Keratinocyte (primary cell): ENCODE measurements around the gene ELAVL3. TPM values are rescaled to one million over a fixed set of nuclear protein-coding genes. Genes with fewer than 3 reads are reported as not detected.

Source experiments
- DNase-seq: peaks from one replicate; pipeline ENCODE4 v3.0.0-alpha.2; 2011; ENCODE audit warnings: low read depth, missing footprints, low spot score
- FAIRE-seq: peaks from 2 replicates; lab custom pipeline; 2011; peaks lifted over from hg19 to GRCh38; lab: Jason Lieb, UNC
- H2AFZ ChIP-seq: 2 replicates; pipeline ENCODE4 v1.6.0; 2012; ENCODE audit warnings: low read length, control low read depth, inconsistent platforms; ENCODE audit not compliant: control insufficient read depth
- H3K27ac ChIP-seq: 2 replicates; pipeline ENCODE4 v1.5.1; 2011; ENCODE audit warnings: low read length; ENCODE audit not compliant: control insufficient read depth, insufficient read depth
- H3K27me3 ChIP-seq: 3 replicates; pipeline ENCODE4 v1.6.0; 2011; ENCODE audit warnings: low read length; ENCODE audit not compliant: control insufficient read depth, insufficient read depth; ENCODE audit errors: extremely low read depth
- H3K36me3 ChIP-seq, 2 experiments: 2 replicates in 1 of 2; 3 replicates in 1 of 2; pipeline ENCODE4 v1.5.1; 2011; ENCODE audit warnings: low read length in 2 of 2, mild to moderate bottlenecking in 1 of 2; ENCODE audit not compliant: control insufficient read depth in 2 of 2, insufficient read depth in 2 of 2; ENCODE audit errors: extremely low read depth in 1 of 2
- H3K4me1 ChIP-seq: 3 replicates; pipeline ENCODE4 v1.5.1; 2011; ENCODE audit warnings: low read length; ENCODE audit not compliant: control insufficient read depth, insufficient read depth; ENCODE audit errors: extremely low read depth
- H3K4me2 ChIP-seq: 3 replicates; pipeline ENCODE4 v1.6.0; 2011; ENCODE audit warnings: low read depth, low read length; ENCODE audit not compliant: control insufficient read depth, insufficient read depth; ENCODE audit errors: extremely low read depth
- H3K4me3 ChIP-seq, 3 experiments: fragments of 200-600 bp in 1 of 3; sonication (generic) in 1 of 3; 2 replicates in 2 of 3; 3 replicates in 1 of 3; pipeline ENCODE4 v1.5.1; 2011 to 2016; ENCODE audit warnings: low read length in 3 of 3, mild to moderate bottlenecking in 3 of 3, control low read depth in 2 of 3, inconsistent platforms in 1 of 3, low read depth in 1 of 3, mixed read lengths in 1 of 3, mixed run types in 1 of 3, moderate library complexity in 1 of 3; ENCODE audit not compliant: control insufficient read depth in 2 of 3, insufficient read depth in 2 of 3; ENCODE audit errors: extremely low read depth in 1 of 3
- H3K79me2 ChIP-seq: 2 replicates; pipeline ENCODE4 v1.6.0; 2012; ENCODE audit warnings: low read length; ENCODE audit not compliant: control insufficient read depth, insufficient read depth
- H3K9ac ChIP-seq: 3 replicates; pipeline ENCODE4 v1.6.0; 2011; ENCODE audit warnings: low read length; ENCODE audit not compliant: control insufficient read depth, insufficient read depth; ENCODE audit errors: extremely low read depth
- H3K9me1 ChIP-seq: 3 replicates; pipeline ENCODE4 v1.6.0; 2011; ENCODE audit warnings: low read length; ENCODE audit not compliant: control insufficient read depth, insufficient read depth; ENCODE audit errors: extremely low read depth
- H3K9me3 ChIP-seq: 2 replicates; pipeline ENCODE4 v1.5.1; 2012; ENCODE audit warnings: low read depth, low read length; ENCODE audit not compliant: control insufficient read depth
- H4K20me1 ChIP-seq: 3 replicates; pipeline ENCODE4 v1.6.0; 2011; ENCODE audit warnings: low read length; ENCODE audit not compliant: control insufficient read depth, insufficient read depth; ENCODE audit errors: extremely low read depth
- EZH2 ChIP-seq: IDR thresholded peaks from one replicate; pipeline ENCODE4 v1.6.1; 2012; ENCODE audit warnings: inconsistent platforms, mild to moderate bottlenecking, low read length, moderate library complexity
- dilution Hi-C: fragments of 300-500 bp; cut with MboI; formaldehyde crosslinking; loops from one replicate; pipeline ENCODE4 v1.7.0; 2020; ENCODE audit warnings: low sequenced_read_pairs; ENCODE audit not compliant: extremely low pct_ligation_motif_present
- polyA plus RNA-seq, 5 experiments: library from polyadenylated mRNA; depleted of rRNA in 3 of 5; stranded (reverse) in 3 of 5; stranded (forward) in 1 of 5; unstranded in 1 of 5; fragments of >200 nt; gene quantifications; 1 replicate in 1 of 5; 2 replicates in 3 of 5; 3 replicates in 1 of 5; pipeline versions ENCODE4 v1.2.1 to v1.2.3, GENCODE V29; 2011 to 2012; ENCODE audit warnings: missing spikeins in 2 of 5, low read depth in 1 of 5, low replicate concordance in 1 of 5
- TF ChIP-seq, protein P1 (sequence below), 3 experiments: IDR thresholded peaks in 1 of 3; conservative IDR thresholded peaks in 1 of 3; optimal IDR thresholded peaks in 1 of 3; 2 replicates in 2 of 3; 3 replicates in 1 of 3; pipeline versions ENCODE3 to v1.5.1; 2011; ENCODE audit warnings: low read length in 3 of 3, mild to moderate bottlenecking in 3 of 3, moderate library complexity in 2 of 3, control low read depth in 1 of 3, inconsistent platforms in 1 of 3; ENCODE audit not compliant: insufficient read depth in 2 of 3; ENCODE audit errors: extremely low read depth in 1 of 3

Gene ELAVL3
- polyA plus RNA-seq, 1 donor (not counting 4 experiments of a cell fraction or from before 2014, with no cell fraction given), result not detected

DNA sequence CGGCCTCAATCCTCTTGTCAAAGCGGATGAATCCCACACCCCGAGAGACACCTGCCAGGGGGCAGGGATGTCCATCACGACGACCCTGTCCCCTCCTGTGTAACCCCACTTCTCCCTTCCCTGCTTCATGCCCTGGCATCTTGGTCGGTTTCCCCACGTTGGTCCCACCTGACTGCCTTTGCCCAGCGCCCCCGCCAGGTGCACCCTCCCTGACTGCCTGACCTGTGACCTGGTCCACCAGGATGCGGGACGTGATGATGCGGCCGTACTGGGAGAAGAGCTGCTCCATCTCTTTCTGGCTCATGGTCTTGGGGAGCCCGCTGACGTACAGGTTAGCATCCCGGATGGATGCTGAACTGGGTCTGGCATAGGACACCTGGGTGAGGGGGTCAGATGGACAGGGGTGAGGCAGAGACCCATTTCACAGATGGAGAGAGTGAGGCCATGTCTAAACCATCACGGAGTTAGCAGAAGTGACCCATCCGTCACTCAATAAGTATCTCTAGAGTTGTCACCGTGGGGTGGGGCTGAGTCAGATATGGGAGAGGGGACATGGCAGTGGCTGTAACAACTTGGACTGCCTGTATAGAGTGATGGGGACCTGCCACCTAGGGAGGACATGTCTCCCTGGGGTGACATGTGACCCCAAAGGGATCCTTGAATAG is 22.5 kb downstream of the ELAVL3 start:
- FAIRE-seq (no peak), DNase-seq (no peak)
- dilution Hi-C loops, result no loop called here
- Histone ChIP-seq H3K4me3 (no peak overlapping the region), H3K9ac (no peak overlapping the region), H4K20me1 (no peaks in the 10 kb centered on the region), H3K4me1 (no peaks in the 10 kb centered on the region), H3K27me3 (no peaks in the 10 kb centered on the region), H3K36me3 (no peaks in the 10 kb centered on the region), H3K4me2 (no peak overlapping the region), H2AFZ (no peak overlapping the region), H3K9me3 (no peaks in the 10 kb centered on the region), H3K27ac (no peak overlapping the region), H3K79me2 (no peaks in the 10 kb centered on the region), H3K9me1 (no peaks in the 10 kb centered on the region)
- no peak for TF ChIP-seq EZH2
- TF ChIP-seq, protein P1, sequence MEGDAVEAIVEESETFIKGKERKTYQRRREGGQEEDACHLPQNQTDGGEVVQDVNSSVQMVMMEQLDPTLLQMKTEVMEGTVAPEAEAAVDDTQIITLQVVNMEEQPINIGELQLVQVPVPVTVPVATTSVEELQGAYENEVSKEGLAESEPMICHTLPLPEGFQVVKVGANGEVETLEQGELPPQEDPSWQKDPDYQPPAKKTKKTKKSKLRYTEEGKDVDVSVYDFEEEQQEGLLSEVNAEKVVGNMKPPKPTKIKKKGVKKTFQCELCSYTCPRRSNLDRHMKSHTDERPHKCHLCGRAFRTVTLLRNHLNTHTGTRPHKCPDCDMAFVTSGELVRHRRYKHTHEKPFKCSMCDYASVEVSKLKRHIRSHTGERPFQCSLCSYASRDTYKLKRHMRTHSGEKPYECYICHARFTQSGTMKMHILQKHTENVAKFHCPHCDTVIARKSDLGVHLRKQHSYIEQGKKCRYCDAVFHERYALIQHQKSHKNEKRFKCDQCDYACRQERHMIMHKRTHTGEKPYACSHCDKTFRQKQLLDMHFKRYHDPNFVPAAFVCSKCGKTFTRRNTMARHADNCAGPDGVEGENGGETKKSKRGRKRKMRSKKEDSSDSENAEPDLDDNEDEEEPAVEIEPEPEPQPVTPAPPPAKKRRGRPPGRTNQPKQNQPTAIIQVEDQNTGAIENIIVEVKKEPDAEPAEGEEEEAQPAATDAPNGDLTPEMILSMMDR (optimal IDR thresholded peaks at IDR 0.05 in 1 of 3, IDR thresholded peaks at IDR 0.05 in 1 of 3, conservative IDR thresholded peaks at IDR 0.05 in 1 of 3; ENCODE audit: extremely low read depth in 1 of 3, insufficient read depth in 2 of 3, low read length in 3 of 3), result no peak

DNA sequence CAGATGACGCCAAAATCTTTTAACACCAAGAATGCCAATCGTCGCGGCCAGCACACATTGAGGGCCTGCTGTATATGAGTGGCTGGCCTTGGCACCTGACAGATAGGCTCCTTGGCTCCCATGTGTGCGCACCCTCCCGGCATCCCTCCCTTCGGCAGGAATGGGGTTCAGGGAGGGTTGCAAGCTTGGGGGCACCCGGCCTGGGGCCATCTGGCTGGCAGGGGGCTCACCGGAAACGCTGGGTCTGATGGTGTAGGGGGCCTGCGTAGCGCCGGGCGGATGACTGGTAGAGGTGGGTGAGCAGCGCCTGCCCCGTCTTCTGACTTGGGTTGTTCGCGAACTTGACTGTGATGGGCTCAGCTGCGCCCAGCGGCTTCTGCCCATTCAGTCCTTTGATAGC is 23.0 kb downstream of the ELAVL3 start:
- Histone ChIP-seq H3K36me3 (no peaks in the 10 kb centered on the region), H2AFZ (no peak overlapping the region), H3K9me1 (no peaks in the 10 kb centered on the region), H3K4me1 (no peaks in the 10 kb centered on the region), H4K20me1 (no peaks in the 10 kb centered on the region), H3K4me2 (no peak overlapping the region), H3K79me2 (no peaks in the 10 kb centered on the region), H3K9ac (no peak overlapping the region), H3K4me3 (no peak overlapping the region), H3K27ac (no peak overlapping the region), H3K9me3 (no peaks in the 10 kb centered on the region), H3K27me3 (no peaks in the 10 kb centered on the region)
- TF ChIP-seq, protein P1 (optimal IDR thresholded peaks at IDR 0.05 in 1 of 3, IDR thresholded peaks at IDR 0.05 in 1 of 3, conservative IDR thresholded peaks at IDR 0.05 in 1 of 3; ENCODE audit: extremely low read depth in 1 of 3, insufficient read depth in 2 of 3, low read length in 3 of 3), result no peak
- no peak for TF ChIP-seq EZH2
- DNase-seq, result no peak
- dilution Hi-C loops, result no loop called here
- FAIRE-seq, result no peak
